Stimulated activated CD8-positive, alpha-beta memory T cell treated with anti-CD3 and anti-CD28 coated beads, Interleukin-15, amount 100 ng/mL, for 1 hour (primary cell): ENCODE data around the gene SLC26A1.
"Not testable (repeated sequence)": the region's sequence is repeated elsewhere in the genome, so short reads cannot be mapped to it uniquely, and the experiment has no call there.

Experiments
- DNase-seq: peaks from one replicate; pipeline ENCODE4 v3.0.0-alpha.2; 2020; ENCODE audit warnings: low read depth

Gene SLC26A1

GRCh38 chr4:952881-953573, 40.2 kb downstream of the SLC26A1 start:
- DNase-seq = no peak

GRCh38 chr4:951594-952468, 41.4 kb downstream of the SLC26A1 start:
- DNase-seq = no peak

GRCh38 chr4:951186-951585, 42.0 kb downstream of the SLC26A1 start:
- DNase-seq = no peak

- DNase-seq = no peak
Observed at GRCh38 chr4:950136-951020, 42.8 kb downstream of the SLC26A1 start.

- DNase-seq = no peak
Observed at GRCh38 chr4:949656-950055, 43.5 kb downstream of the SLC26A1 start.

- DNase-seq = no peak
Observed at GRCh38 chr4:948936-949300, 44.3 kb downstream of the SLC26A1 start.

GRCh38 chr4:948101-948935, 44.9 kb downstream of the SLC26A1 start:
- DNase-seq = no peak

GRCh38 chr4:947491-947971, 45.7 kb downstream of the SLC26A1 start:
- no peak for DNase-seq

- no peak for DNase-seq
Observed at GRCh38 chr4:946517-947471, 46.4 kb downstream of the SLC26A1 start.

GRCh38 chr4:946103-946450, 47.1 kb downstream of the SLC26A1 start:
- no peak for DNase-seq

GRCh38 chr4:945274-946102, 47.7 kb downstream of the SLC26A1 start:
- DNase-seq = no peak

- not testable (repeated sequence) for DNase-seq
Observed at GRCh38 chr4:939508-939907, 53.7 kb downstream of the SLC26A1 start.
